Spleen (tissue), 11 donors: ENCODE results near the gene HAUS3. TPM values are rescaled to one million over a fixed set of nuclear protein-coding genes. Genes with fewer than 3 reads are reported as not detected.
A peak's percentile ranks its signal among the peaks of the same experiment; 100 is the strongest.
"Not testable (repeated sequence)": the region's sequence is repeated elsewhere in the genome, so short reads cannot be mapped to it uniquely, and the experiment has no call there.

Experiments used
- DNase-seq: peaks from one replicate; pipeline ENCODE4 v3.0.0-alpha.2; 2020
- H3K27ac ChIP-seq, 8 donors: fragments of 200-600 bp; sonication (generic) in 7 of 8; 1 replicate in 4 of 8; 2 replicates in 4 of 8; pipeline versions ENCODE4 v1.5.0 to v1.8.0; 2016 to 2021; ENCODE audit warnings: inconsistent platforms in 4 of 8, mild to moderate bottlenecking in 4 of 8, moderate library complexity in 1 of 8
- H3K27me3 ChIP-seq, 7 donors: fragments of 200-600 bp; sonication (generic) in 6 of 7; replicated peaks in 1 of 7; 1 replicate in 4 of 7; 2 replicates in 3 of 7; pipeline versions ENCODE4 v1.5.0 to v1.8.0; 2016 to 2021; ENCODE audit warnings: inconsistent platforms in 3 of 7, mild to moderate bottlenecking in 1 of 7
- H3K36me3 ChIP-seq, 6 donors: fragments of 200-600 bp; sonication (generic) in 5 of 6; 1 replicate in 4 of 6; 2 replicates in 2 of 6; pipeline versions ENCODE4 v1.5.0 to v1.8.0; 2016 to 2021; ENCODE audit warnings: inconsistent platforms in 2 of 6
- H3K4me1 ChIP-seq, 6 donors: fragments of 200-600 bp; sonication (generic) in 5 of 6; 1 replicate in 3 of 6; 2 replicates in 3 of 6; pipeline versions ENCODE4 v1.5.0 to v1.8.0; 2016 to 2021; ENCODE audit warnings: inconsistent platforms in 3 of 6
- H3K4me3 ChIP-seq, 8 donors: fragments of 200-600 bp; sonication (generic) in 7 of 8; 1 replicate in 4 of 8; 2 replicates in 4 of 8; pipeline versions ENCODE4 v1.5.0 to v1.8.0; 2016 to 2021; ENCODE audit warnings: inconsistent platforms in 4 of 8, mild to moderate bottlenecking in 4 of 8, moderate library complexity in 2 of 8
- H3K9me3 ChIP-seq, 8 donors: fragments of 200-600 bp; sonication (generic) in 7 of 8; 1 replicate in 4 of 8; 2 replicates in 4 of 8; pipeline versions ENCODE4 v1.5.0 to v1.8.0; 2016 to 2021; ENCODE audit warnings: inconsistent platforms in 4 of 8
- POLR2A ChIP-seq, 3 donors: fragments of 450-650 bp; IDR thresholded peaks; one replicate each; pipeline ENCODE4 v1.5.1; 2017; ENCODE audit warnings: antibody characterized with exemption in 3 of 3, mild to moderate bottlenecking in 1 of 3
- POLR2AphosphoS5 ChIP-seq, 3 donors: sonication (generic); formaldehyde crosslinking; IDR thresholded peaks; one replicate each; pipeline ENCODE4 v1.5.1; 2017; ENCODE audit warnings: antibody characterized with exemption in 3 of 3
- WGBS, 5 donors: extraction: QIAGEN DNeasy Blood & Tissue Kit in 3 of 5; methylation state at CpG; one replicate each; pipeline versions ENCODE4 v1.1.5 to v1.1.7; 2013 to 2018; 5-methylcytosine and 5-hydroxymethylcytosine counted together
- intact Hi-C: fragments of 100-400 bp; cut with DNase I; formaldehyde crosslinking; loops from one replicate; pipeline ENCODE4 v1.15.0; 2023; ENCODE audit warnings: low total_unique reads
- polyA plus RNA-seq, 3 donors: library from polyadenylated mRNA; stranded (reverse); fragments of 200-250 nt; gene quantifications; one replicate each; pipeline ENCODE4 v1.2.1, GENCODE V29; 2013
- total RNA-seq, 7 donors: library from RNA; depleted of rRNA in 3 of 7; stranded (reverse); fragments of >200 nt in 3 of 7; fragmentation: NEBNext Ultra II Directional in 4 of 7; extraction: Animal tissue kit (Norgen Biotek cat#: 25700) in 4 of 7; gene quantifications; one replicate each; pipeline versions ENCODE4 v1.1.0 to v1.2.1, GENCODE V29; 2016 to 2021
- TF ChIP-seq, protein P1 (sequence below), 11 experiments: fragments of 200-600 bp in 7 of 11; fragments of 450-650 bp in 4 of 11; sonication (generic) in 4 of 11; IDR thresholded peaks in 8 of 11; conservative IDR thresholded peaks in 3 of 11; 1 replicate in 7 of 11; 2 replicates in 4 of 11; pipeline versions ENCODE4 v1.4.0 to v1.8.0; 2016 to 2021; ENCODE audit warnings: antibody characterized with exemption in 11 of 11, inconsistent platforms in 4 of 11, mild to moderate bottlenecking in 1 of 11
- donor health status: healthy with polysubstance abuse.
- donor health status: DM: no; HTN: no; CAD: no; lungs with moderate emphysema.
- donor health status: DM: no; HTN: no; CAD: no.
- donor health status: Bipolar disorder and iron deficiency.
- donor health status: healthy.
- donor health status: DM: no; HTN: no; CAD: no.
- donor health status: DM: yes; HTN: yes; CAD: no.

HAUS3 gene
- total and polyA plus RNA-seq, 10 donors, result 10.3 to 22.4 (median 16.7) TPM

DNA sequence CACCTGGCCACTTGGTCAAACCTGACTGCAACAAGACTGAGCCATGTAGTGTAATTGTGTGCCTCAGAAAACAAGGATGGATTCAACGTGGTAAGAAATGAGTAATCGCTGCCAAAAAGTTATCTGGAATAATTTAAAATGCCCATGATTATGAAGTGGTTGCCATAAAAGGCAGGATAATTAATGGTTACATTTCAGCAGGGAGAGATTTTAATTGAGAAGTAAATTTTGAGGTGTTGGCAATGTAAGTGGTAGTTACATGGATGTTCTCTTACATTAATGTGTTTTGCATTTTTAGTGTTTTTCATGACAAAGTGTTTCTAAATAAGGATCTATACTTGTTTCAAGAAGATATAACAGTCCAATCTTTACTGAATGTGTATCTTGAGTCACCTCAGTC lies 15.7 kb downstream of the HAUS3 start:
- Histone ChIP-seq H3K27me3 (no peaks in the 10 kb centered on the region), H3K4me1 (no peaks in the 10 kb centered on the region), H3K27ac (no peak overlapping the region), H3K9me3 (no peaks in the 10 kb centered on the region), H3K36me3 (peaks cover 0 to 86% (median 9%) of the 10 kb centered on the region in 6 donors), H3K4me3 (no peak overlapping the region)
- DNase-seq, result no peak
- intact Hi-C loops, result no loop called here
- WGBS, 5 donors, result 81 to 94% (median 92%) methylated on average over 2 of the region's 2 CpGs
- TF ChIP-seq, protein P1, sequence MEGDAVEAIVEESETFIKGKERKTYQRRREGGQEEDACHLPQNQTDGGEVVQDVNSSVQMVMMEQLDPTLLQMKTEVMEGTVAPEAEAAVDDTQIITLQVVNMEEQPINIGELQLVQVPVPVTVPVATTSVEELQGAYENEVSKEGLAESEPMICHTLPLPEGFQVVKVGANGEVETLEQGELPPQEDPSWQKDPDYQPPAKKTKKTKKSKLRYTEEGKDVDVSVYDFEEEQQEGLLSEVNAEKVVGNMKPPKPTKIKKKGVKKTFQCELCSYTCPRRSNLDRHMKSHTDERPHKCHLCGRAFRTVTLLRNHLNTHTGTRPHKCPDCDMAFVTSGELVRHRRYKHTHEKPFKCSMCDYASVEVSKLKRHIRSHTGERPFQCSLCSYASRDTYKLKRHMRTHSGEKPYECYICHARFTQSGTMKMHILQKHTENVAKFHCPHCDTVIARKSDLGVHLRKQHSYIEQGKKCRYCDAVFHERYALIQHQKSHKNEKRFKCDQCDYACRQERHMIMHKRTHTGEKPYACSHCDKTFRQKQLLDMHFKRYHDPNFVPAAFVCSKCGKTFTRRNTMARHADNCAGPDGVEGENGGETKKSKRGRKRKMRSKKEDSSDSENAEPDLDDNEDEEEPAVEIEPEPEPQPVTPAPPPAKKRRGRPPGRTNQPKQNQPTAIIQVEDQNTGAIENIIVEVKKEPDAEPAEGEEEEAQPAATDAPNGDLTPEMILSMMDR (IDR thresholded peaks at IDR 0.05 in 8 of 11, conservative IDR thresholded peaks at IDR 0.05 in 3 of 11), result no peak
- TF ChIP-seq POLR2A (IDR thresholded peaks at IDR 0.05), result no peak
- TF ChIP-seq POLR2AphosphoS5 (IDR thresholded peaks at IDR 0.05), result no peak

DNA sequence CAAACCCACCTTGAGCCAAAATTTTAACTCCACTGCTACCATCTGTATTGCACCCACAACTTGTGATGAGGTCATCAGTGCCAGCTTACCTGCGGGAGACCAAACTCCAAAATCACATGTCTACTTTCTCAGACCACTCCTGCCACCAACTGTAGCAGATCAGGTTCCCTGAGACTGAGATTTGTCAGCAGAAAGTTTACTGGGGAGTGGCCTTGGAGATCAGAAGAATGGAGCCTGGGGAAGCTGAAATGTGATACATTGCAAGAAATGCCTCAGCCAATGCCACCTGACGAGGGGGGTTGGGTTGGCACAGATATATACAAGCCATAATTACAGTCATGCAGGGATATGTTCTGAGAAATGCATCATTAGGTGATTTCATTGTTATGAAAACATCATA lies 19.1 kb downstream of the HAUS3 start:
- TF ChIP-seq POLR2AphosphoS5 (IDR thresholded peaks at IDR 0.05) (no peak), POLR2A (IDR thresholded peaks at IDR 0.05) (no peak)
- TF ChIP-seq, protein P1 (IDR thresholded peaks at IDR 0.05 in 8 of 11, conservative IDR thresholded peaks at IDR 0.05 in 3 of 11), result no peak
- intact Hi-C loops, result loop anchor here (5.0 kb wide), 1 partner anchor 219 kb away; no protein-coding TSS in a partner anchor
- WGBS, 5 donors, result 92 to 98% (median 95%) methylated on average over 2 of the region's 2 CpGs
- Histone ChIP-seq H3K4me3 (no peak overlapping the region), H3K4me1 (peaks cover 0 to 9% (median 3%) of the 10 kb centered on the region in 6 donors), H3K36me3 (peaks cover 0 to 61% (median 5%) of the 10 kb centered on the region in 6 donors), H3K27ac (no peak overlapping the region), H3K27me3 (no peaks in the 10 kb centered on the region), H3K9me3 (no peaks in the 10 kb centered on the region)
- DNase-seq, result no peak

DNA sequence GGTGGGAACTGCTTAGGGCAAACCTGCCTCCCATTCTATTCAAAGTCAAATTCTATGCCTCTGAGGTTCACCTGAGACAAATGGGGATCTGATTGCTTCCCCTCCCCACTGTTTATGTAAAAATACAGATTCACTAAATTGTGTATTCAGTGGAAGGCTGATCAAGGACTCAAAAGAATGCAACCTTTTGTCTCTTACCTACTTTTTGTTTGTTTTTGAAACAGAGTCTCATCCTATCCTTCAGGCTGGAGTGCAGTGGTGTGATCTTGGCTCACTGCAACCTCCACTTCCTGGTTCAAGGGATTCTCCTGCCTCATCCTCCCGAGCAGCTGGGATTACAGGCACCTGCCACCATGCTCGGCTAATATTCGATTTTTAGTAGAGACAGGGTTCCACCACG lies 20.5 kb downstream of the HAUS3 start:
- not testable (repeated sequence) for H3K4me1 ChIP-seq, DNase-seq, H3K27me3 ChIP-seq, H3K27ac ChIP-seq, H3K9me3 ChIP-seq, H3K4me3 ChIP-seq
- H3K36me3 ChIP-seq, result peaks cover 0 to 49% (median 5%) of the 10 kb centered on the region in 6 donors
- 65 to 84% (median 81%) methylated on average over 4 of the region's 4 CpGs for WGBS, 5 donors
- intact Hi-C loops, result loop anchor here (5.0 kb wide), 1 partner anchor 221 kb away; no protein-coding TSS in a partner anchor

GRCh38 chr4:2220016-2220630 lies 21.8 kb downstream of the HAUS3 start:
- 9 to 16% (median 15%) methylated on average over 10 of the region's 10 CpGs for WGBS, 5 donors

More at GRCh38 chr4:2220016-2220630, 21.8 kb downstream of the HAUS3 start:
- TF ChIP-seq POLR2A (IDR thresholded peaks at IDR 0.05) (no peak), POLR2AphosphoS5 (IDR thresholded peaks at IDR 0.05) (peak in 1 of 3 donors; percentile 63)
- TF ChIP-seq, protein P1 (IDR thresholded peaks at IDR 0.05 in 8 of 11, conservative IDR thresholded peaks at IDR 0.05 in 3 of 11), result peak; percentile 65 to 89 (median 82)
- peak; percentile 89 for DNase-seq
- Histone ChIP-seq H3K27me3 (no peaks in the 10 kb centered on the region), H3K4me3 (no peak overlapping the region), H3K4me1 (peaks cover 0 to 9% (median 3%) of the 10 kb centered on the region in 6 donors), H3K27ac (no peak overlapping the region), H3K9me3 (no peaks in the 10 kb centered on the region), H3K36me3 (peaks cover 0 to 37% (median 5%) of the 10 kb centered on the region in 6 donors)
- intact Hi-C loops, result loop anchor here (5.0 kb wide), 1 partner anchor 222 kb away; no protein-coding TSS in a partner anchor
